ENCODE data around the gene RNU5D-1.

The RNU5D-1 gene

GRCh38 chr1:44760876-44761275, 29.9 kb upstream of the RNU5D-1 start:
- H3K4me1 ChIP-seq (ENCODE audit: insufficient read depth, low read length, severe bottlenecking): peaks cover 16% of the 10 kb centered on the region
- H3K4me2 ChIP-seq (ENCODE audit: low read length): no peak overlapping the region
- TF ChIP-seq CTCF (IDR thresholded peaks at IDR 0.05; ENCODE audit: low read length): no peak
- TF ChIP-seq EZH2 (IDR thresholded peaks at IDR 0.05; ENCODE audit: borderline replicate concordance, low read length): no peak
- H3K36me3 ChIP-seq (ENCODE audit: insufficient read depth, low read length): peaks cover 94% of the 10 kb centered on the region
- H3K27me3 ChIP-seq (ENCODE audit: insufficient read depth, low read length): no peaks in the 10 kb centered on the region
- no peak overlapping the region for H2AFZ ChIP-seq (ENCODE audit: low read length)
- no peaks in the 10 kb centered on the region for H4K20me1 ChIP-seq (ENCODE audit: insufficient read depth, low read length)
- H3K27ac ChIP-seq (ENCODE audit: low read depth, low read length, poor library complexity, severe bottlenecking): no peak overlapping the region
- no peak overlapping the region for H3K4me3 ChIP-seq (ENCODE audit: low read depth, low read length, poor library complexity, severe bottlenecking)
- H3F3A ChIP-seq (ENCODE audit: insufficient read depth, low read length): no peaks in the 10 kb centered on the region
- H3K9ac ChIP-seq (ENCODE audit: low read length): no peak overlapping the region
- no peaks in the 10 kb centered on the region for H3K9me3 ChIP-seq (ENCODE audit: low read length)
- no peaks in the 10 kb centered on the region for H3K79me2 ChIP-seq (ENCODE audit: insufficient read depth, low read length)
- H3K9me2 ChIP-seq (ENCODE audit: low read depth, low read length): no peaks in the 10 kb centered on the region

GRCh38 chr1:44759077-44759476, 28.1 kb upstream of the RNU5D-1 start:
- H3K79me2 ChIP-seq (ENCODE audit: insufficient read depth, low read length): no peaks in the 10 kb centered on the region
- no peak overlapping the region for H3K4me2 ChIP-seq (ENCODE audit: low read length)
- no peak overlapping the region for H3K9ac ChIP-seq (ENCODE audit: low read length)
- H3K4me3 ChIP-seq (ENCODE audit: low read depth, low read length, poor library complexity, severe bottlenecking): no peak overlapping the region
- no peak for TF ChIP-seq EZH2 (IDR thresholded peaks at IDR 0.05; ENCODE audit: borderline replicate concordance, low read length)
- no peak for TF ChIP-seq CTCF (IDR thresholded peaks at IDR 0.05; ENCODE audit: low read length)
- H3K9me3 ChIP-seq (ENCODE audit: low read length): no peaks in the 10 kb centered on the region
- no peaks in the 10 kb centered on the region for H3K9me2 ChIP-seq (ENCODE audit: low read depth, low read length)
- H3K4me1 ChIP-seq (ENCODE audit: insufficient read depth, low read length, severe bottlenecking): peaks cover 18% of the 10 kb centered on the region
- H3K27ac ChIP-seq (ENCODE audit: low read depth, low read length, poor library complexity, severe bottlenecking): no peak overlapping the region
- no peaks in the 10 kb centered on the region for H3K27me3 ChIP-seq (ENCODE audit: insufficient read depth, low read length)
- H3F3A ChIP-seq (ENCODE audit: insufficient read depth, low read length): no peaks in the 10 kb centered on the region
- H2AFZ ChIP-seq (ENCODE audit: low read length): no peak overlapping the region
- H3K36me3 ChIP-seq (ENCODE audit: insufficient read depth, low read length): peaks cover 94% of the 10 kb centered on the region
- H4K20me1 ChIP-seq (ENCODE audit: insufficient read depth, low read length): no peaks in the 10 kb centered on the region

GRCh38 chr1:44757420-44757819, 26.4 kb upstream of the RNU5D-1 start:
- no peaks in the 10 kb centered on the region for H3K9me2 ChIP-seq (ENCODE audit: low read depth, low read length)
- no peaks in the 10 kb centered on the region for H4K20me1 ChIP-seq (ENCODE audit: insufficient read depth, low read length)
- peaks cover 93% of the 10 kb centered on the region for H3K36me3 ChIP-seq (ENCODE audit: insufficient read depth, low read length)
- peaks cover 18% of the 10 kb centered on the region for H3K4me1 ChIP-seq (ENCODE audit: insufficient read depth, low read length, severe bottlenecking)
- no peak overlapping the region for H3K4me3 ChIP-seq (ENCODE audit: low read depth, low read length, poor library complexity, severe bottlenecking)
- no peaks in the 10 kb centered on the region for H3K79me2 ChIP-seq (ENCODE audit: insufficient read depth, low read length)
- TF ChIP-seq CTCF (IDR thresholded peaks at IDR 0.05; ENCODE audit: low read length): no peak
- no peak for TF ChIP-seq EZH2 (IDR thresholded peaks at IDR 0.05; ENCODE audit: borderline replicate concordance, low read length)
- peak overlapping the region; percentile 25; the same call in 1 of the 2 replicates for H3K9ac ChIP-seq (ENCODE audit: low read length)
- peak overlapping the region; percentile 40; the same call in 1 of the 2 replicates for H3K4me2 ChIP-seq (ENCODE audit: low read length)
- H3K9me3 ChIP-seq (ENCODE audit: low read length): no peaks in the 10 kb centered on the region
- H3K27ac ChIP-seq (ENCODE audit: low read depth, low read length, poor library complexity, severe bottlenecking): peak overlapping the region; percentile 84
- no peaks in the 10 kb centered on the region for H3K27me3 ChIP-seq (ENCODE audit: insufficient read depth, low read length)
- no peaks in the 10 kb centered on the region for H3F3A ChIP-seq (ENCODE audit: insufficient read depth, low read length)
- no peak overlapping the region for H2AFZ ChIP-seq (ENCODE audit: low read length)

All from OCI-LY1 (cell line).